H9 (cell line): Measurements from ENCODE around the gene PACSIN3. TPM values are rescaled to one million over a fixed set of nuclear protein-coding genes. Genes with fewer than 3 reads are reported as not detected.

Experiments used
- DNase-seq: peaks from one replicate; pipeline ENCODE4 v3.0.0-alpha.2; 2017
- H2AFZ ChIP-seq: one replicate; pipeline ENCODE4 v1.6.1; 2013; ENCODE audit warnings: mild to moderate bottlenecking, low read length, control low read depth, moderate library complexity
- H2AK5ac ChIP-seq: 2 replicates; pipeline ENCODE4 v1.6.1; 2013; ENCODE audit warnings: low read length, control low read depth, mixed read lengths; ENCODE audit not compliant: insufficient read length
- H2BK120ac ChIP-seq: one replicate; pipeline ENCODE4 v1.6.1; 2013; ENCODE audit warnings: low read depth, mild to moderate bottlenecking, low read length, control low read depth, inconsistent platforms; ENCODE audit not compliant: poor library complexity, severe bottlenecking
- H2BK12ac ChIP-seq: 2 replicates; pipeline ENCODE4 v1.6.1; 2013; ENCODE audit warnings: low read length, control low read depth, mixed read lengths, low read depth; ENCODE audit not compliant: insufficient read length
- H2BK15ac ChIP-seq: 2 replicates; pipeline ENCODE4 v1.6.1; 2013; ENCODE audit warnings: low read depth, low read length, control low read depth
- H2BK20ac ChIP-seq: one replicate; pipeline ENCODE4 v1.6.1; 2013; ENCODE audit warnings: low read depth, mild to moderate bottlenecking, low read length, control low read depth, inconsistent platforms; ENCODE audit not compliant: poor library complexity, severe bottlenecking
- H2BK5ac ChIP-seq: 2 replicates; pipeline ENCODE4 v1.6.1; 2013; ENCODE audit warnings: low read length, control low read depth, mixed read lengths; ENCODE audit not compliant: insufficient read length
- H3K14ac ChIP-seq: 2 replicates; pipeline ENCODE4 v1.6.1; 2013; ENCODE audit warnings: low read length, control low read depth; ENCODE audit not compliant: insufficient read depth
- H3K18ac ChIP-seq: 2 replicates; pipeline ENCODE4 v1.6.1; 2013; ENCODE audit warnings: low read depth, mild to moderate bottlenecking, mixed read lengths, low read length, control low read depth; ENCODE audit not compliant: insufficient read length
- H3K23ac ChIP-seq: 2 replicates; pipeline ENCODE4 v1.6.1; 2013; ENCODE audit warnings: low read length, control low read depth, mixed read lengths, low read depth; ENCODE audit not compliant: insufficient read length
- H3K23me2 ChIP-seq: 2 replicates; pipeline ENCODE4 v1.6.1; 2013; ENCODE audit warnings: low read depth, mild to moderate bottlenecking, mixed read lengths, low read length, control low read depth; ENCODE audit not compliant: insufficient read length, poor library complexity, severe bottlenecking
- H3K27ac ChIP-seq: 2 replicates; pipeline ENCODE4 v1.5.1; 2013; ENCODE audit warnings: low read length, control low read depth, mixed read lengths, low read depth; ENCODE audit not compliant: insufficient read length
- H3K27me3 ChIP-seq: 2 replicates; pipeline ENCODE4 v1.6.1; 2013; ENCODE audit warnings: low read length, control low read depth, inconsistent platforms; ENCODE audit not compliant: insufficient read depth
- H3K4ac ChIP-seq: 2 replicates; pipeline ENCODE4 v1.6.1; 2013; ENCODE audit warnings: low read depth, mild to moderate bottlenecking, control low read depth, inconsistent platforms, low read length, moderate library complexity
- H3K4me1 ChIP-seq: 2 replicates; pipeline ENCODE4 v1.6.1; 2013; ENCODE audit warnings: low read length, control low read depth, inconsistent platforms; ENCODE audit not compliant: insufficient read depth
- H3K4me2 ChIP-seq: 2 replicates; pipeline ENCODE4 v1.6.1; 2013; ENCODE audit warnings: low read length, control low read depth, mixed read lengths; ENCODE audit not compliant: insufficient read length, insufficient read depth
- H3K56ac ChIP-seq: 2 replicates; pipeline ENCODE4 v1.6.1; 2013; ENCODE audit warnings: low read depth, mild to moderate bottlenecking, mixed read lengths, low read length, control low read depth; ENCODE audit not compliant: insufficient read length
- H3K79me1 ChIP-seq: 2 replicates; pipeline ENCODE4 v1.6.1; 2013; ENCODE audit warnings: low read depth, mild to moderate bottlenecking, moderate library complexity, low read length, control low read depth, inconsistent platforms; ENCODE audit not compliant: insufficient read depth, poor library complexity, severe bottlenecking
- H3K79me2 ChIP-seq: 2 replicates; pipeline ENCODE4 v1.6.1; 2013; ENCODE audit warnings: low read length, control low read depth, inconsistent platforms; ENCODE audit not compliant: insufficient read depth
- H3K9ac ChIP-seq: 2 replicates; pipeline ENCODE4 v1.6.1; 2013; ENCODE audit warnings: low read length, control low read depth, mixed read lengths; ENCODE audit not compliant: insufficient read length; ENCODE audit errors: extremely low read depth
- H3K9me3 ChIP-seq: one replicate; pipeline ENCODE4 v1.6.1; 2013; ENCODE audit warnings: low read depth, low read length, inconsistent platforms; ENCODE audit not compliant: control insufficient read depth
- H3T11ph ChIP-seq: one replicate; pipeline ENCODE4 v1.6.1; 2013; ENCODE audit warnings: mild to moderate bottlenecking, low read length, control low read depth, inconsistent platforms
- H4K20me1 ChIP-seq: one replicate; pipeline ENCODE4 v1.6.1; 2013; ENCODE audit not compliant: control insufficient read depth, insufficient read length, insufficient read depth
- H4K5ac ChIP-seq: 2 replicates; pipeline ENCODE4 v1.6.1; 2013; ENCODE audit warnings: low read depth, mild to moderate bottlenecking, mixed read lengths, low read length, control low read depth; ENCODE audit not compliant: insufficient read length
- H4K8ac ChIP-seq: replicated peaks from 2 replicates; pipeline ENCODE4 v1.6.1; 2013; ENCODE audit warnings: low read length, control low read depth, mixed read lengths, low read depth; ENCODE audit not compliant: insufficient read length
- H4K91ac ChIP-seq: 2 replicates; pipeline ENCODE4 v1.6.1; 2013; ENCODE audit warnings: low read depth, mild to moderate bottlenecking, moderate library complexity, mixed read lengths, low read length, control low read depth; ENCODE audit not compliant: insufficient read length
- H3K27ac Mint-ChIP-seq, 3 experiments: 2 replicates in 2 of 3; 3 replicates in 1 of 3; pipeline ENCODE4 v1.8.0; 2020 to 2021; ENCODE audit warnings: mixed read lengths in 3 of 3, mild to moderate bottlenecking in 1 of 3, moderate library complexity in 1 of 3
- H3K27me3 Mint-ChIP-seq: 2 replicates; pipeline ENCODE4 v1.8.0; 2021; ENCODE audit warnings: low read depth, mild to moderate bottlenecking, moderate library complexity, mixed read lengths
- H3K36me3 Mint-ChIP-seq, 3 experiments: 2 replicates in 2 of 3; 3 replicates in 1 of 3; pipeline ENCODE4 v1.8.0; 2020 to 2021; ENCODE audit warnings: low read depth in 3 of 3, mixed read lengths in 3 of 3; ENCODE audit not compliant: insufficient read depth in 1 of 3
- H3K4me1 Mint-ChIP-seq, 2 experiments: 2 replicates each; pipeline ENCODE4 v1.8.0; 2020; ENCODE audit warnings: mixed read lengths in 2 of 2
- H3K4me3 Mint-ChIP-seq, 2 experiments: 2 replicates in 1 of 2; 3 replicates in 1 of 2; pipeline ENCODE4 v1.8.0; 2020 to 2021; ENCODE audit warnings: mild to moderate bottlenecking in 2 of 2, mixed read lengths in 2 of 2, moderate library complexity in 1 of 2
- H3K9me3 Mint-ChIP-seq, 2 experiments: 2 replicates in 1 of 2; 3 replicates in 1 of 2; pipeline ENCODE4 v1.8.0; 2020; ENCODE audit warnings: mild to moderate bottlenecking in 2 of 2, mixed read lengths in 2 of 2, moderate library complexity in 1 of 2
- WGBS: extraction: QIAGEN DNeasy Blood & Tissue Kit; methylation state at CpG from one replicate; pipeline ENCODE4 v1.1.7; 2013; ENCODE audit warnings: missing lambda C conversion rate, low lambda C conversion rate, mixed read lengths; ENCODE audit not compliant: insufficient read length; ENCODE audit errors: extremely low coverage; 5-methylcytosine and 5-hydroxymethylcytosine counted together
- total RNA-seq: library from RNA; stranded (reverse); gene quantifications from 2 replicates; pipeline ENCODE4 v1.2.1, GENCODE V29; 2021
- TF ChIP-seq, protein P1 (sequence below): fragments of 200-600 bp; sonication (generic); conservative IDR thresholded peaks from 3 replicates; pipeline ENCODE4 v1.8.0; 2021; ENCODE audit warnings: antibody characterized with exemption, mild to moderate bottlenecking

PACSIN3 gene
- total RNA-seq, 1 experiment from 2014 or later: 63.0 TPM

DNA sequence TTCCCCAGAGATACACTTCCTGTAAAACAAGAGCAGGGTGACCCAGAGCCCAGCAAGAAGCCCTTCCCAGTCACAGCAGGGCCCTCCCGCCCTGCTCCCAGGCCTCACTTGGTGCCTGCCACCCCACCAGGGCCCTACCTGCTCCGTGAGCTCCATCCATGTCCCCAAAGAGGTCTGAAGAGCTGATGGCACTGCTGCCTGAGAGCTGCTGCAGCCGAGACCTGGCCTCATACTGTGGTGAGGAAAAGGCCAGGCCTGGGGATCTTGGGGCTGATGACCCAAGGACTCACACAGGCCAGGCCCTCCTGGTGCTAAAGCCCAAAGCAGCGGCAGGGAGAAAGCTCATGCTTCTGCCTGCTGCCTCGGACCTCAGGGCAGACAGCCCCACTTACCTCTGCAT lies 19.9 kb downstream of the PACSIN3 start:
- Mint-ChIP-seq H3K36me3 (peaks cover 23 to 71% (median 58%) of the 10 kb centered on the region in 3 experiments), H3K4me1 (no peaks in the 10 kb centered on the region), H3K27me3 (no peaks in the 10 kb centered on the region), H3K9me3 (no peaks in the 10 kb centered on the region), H3K27ac (no peak overlapping the region; a peak in 1 of 7 replicates), H3K4me3 (no peak overlapping the region)
- H2AFZ ChIP-seq: no peak overlapping the region
- H3K23me2 ChIP-seq: no peaks in the 10 kb centered on the region
- no peak overlapping the region for H2BK5ac ChIP-seq
- no peak overlapping the region for H2BK12ac ChIP-seq
- no peak overlapping the region for H3K23ac ChIP-seq
- no peak overlapping the region for H3K18ac ChIP-seq
- no peak overlapping the region for H3K4me2 ChIP-seq
- H4K20me1 ChIP-seq: no peaks in the 10 kb centered on the region
- H4K5ac ChIP-seq: no peak overlapping the region
- H3K4me1 ChIP-seq: no peaks in the 10 kb centered on the region
- no peak overlapping the region for H2BK20ac ChIP-seq
- no peak overlapping the region for H3K56ac ChIP-seq
- H2AK5ac ChIP-seq: no peak overlapping the region
- H3K79me1 ChIP-seq: no peaks in the 10 kb centered on the region
- H2BK15ac ChIP-seq: no peak overlapping the region
- H3K27me3 ChIP-seq: no peaks in the 10 kb centered on the region
- H2BK120ac ChIP-seq: no peak overlapping the region
- no peak overlapping the region for H3K9ac ChIP-seq
- no peak for DNase-seq
- no peak overlapping the region for H3K4ac ChIP-seq
- no peak overlapping the region for H3T11ph ChIP-seq
- TF ChIP-seq, protein P1, sequence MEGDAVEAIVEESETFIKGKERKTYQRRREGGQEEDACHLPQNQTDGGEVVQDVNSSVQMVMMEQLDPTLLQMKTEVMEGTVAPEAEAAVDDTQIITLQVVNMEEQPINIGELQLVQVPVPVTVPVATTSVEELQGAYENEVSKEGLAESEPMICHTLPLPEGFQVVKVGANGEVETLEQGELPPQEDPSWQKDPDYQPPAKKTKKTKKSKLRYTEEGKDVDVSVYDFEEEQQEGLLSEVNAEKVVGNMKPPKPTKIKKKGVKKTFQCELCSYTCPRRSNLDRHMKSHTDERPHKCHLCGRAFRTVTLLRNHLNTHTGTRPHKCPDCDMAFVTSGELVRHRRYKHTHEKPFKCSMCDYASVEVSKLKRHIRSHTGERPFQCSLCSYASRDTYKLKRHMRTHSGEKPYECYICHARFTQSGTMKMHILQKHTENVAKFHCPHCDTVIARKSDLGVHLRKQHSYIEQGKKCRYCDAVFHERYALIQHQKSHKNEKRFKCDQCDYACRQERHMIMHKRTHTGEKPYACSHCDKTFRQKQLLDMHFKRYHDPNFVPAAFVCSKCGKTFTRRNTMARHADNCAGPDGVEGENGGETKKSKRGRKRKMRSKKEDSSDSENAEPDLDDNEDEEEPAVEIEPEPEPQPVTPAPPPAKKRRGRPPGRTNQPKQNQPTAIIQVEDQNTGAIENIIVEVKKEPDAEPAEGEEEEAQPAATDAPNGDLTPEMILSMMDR: no peak
- no peak overlapping the region for H4K91ac ChIP-seq
- H4K8ac ChIP-seq: no peak overlapping the region
- no peaks in the 10 kb centered on the region for H3K9me3 ChIP-seq
- no CpG with 5 or more reads among the region's 5 CpGs for WGBS
- H3K79me2 ChIP-seq: no peaks in the 10 kb centered on the region
- no peak overlapping the region for H3K14ac ChIP-seq
- no peak overlapping the region for H3K27ac ChIP-seq
